Activated gamma-delta T cell (primary cell): ENCODE results near the gene ATP2C2.

ENCODE experiments used
- DNase-seq: peaks from one replicate; lab custom pipeline; 2025; lab: John Stamatoyannopoulos, UW

The ATP2C2 gene

GRCh38 chr16:84513666-84514065, 145.3 kb downstream of the ATP2C2 start:
- DNase-seq, result no peak
